K562 (cell line): ENCODE results near the gene PTK7.

Experiments
- BRCA1 ChIP-seq, 2 experiments: fragments of 450-650 bp in 1 of 2; sonication (generic) in 1 of 2; formaldehyde crosslinking in 1 of 2; IDR thresholded peaks; 2 replicates each; pipeline versions ENCODE4 v1.5.0 to v1.6.1; 2017 to 2020; ENCODE audit warnings: mild to moderate bottlenecking in 1 of 2, missing genetic modification reagents in 1 of 2
- NR2C2 ChIP-seq, 2 experiments: fragments of 200-800 bp in 1 of 2; sonication (Bioruptor generic) in 1 of 2; sonication (generic) in 1 of 2; formaldehyde crosslinking in 1 of 2; IDR thresholded peaks; 2 replicates each; pipeline versions ENCODE4 v1.6.1 to v1.8.0; 2016 to 2022; ENCODE audit warnings: mild to moderate bottlenecking in 1 of 2, missing compliant biosample characterization in 1 of 2, missing genetic modification characterization in 1 of 2, missing genetic modification reagents in 1 of 2
- SNIP1 ChIP-seq: fragments of 450-650 bp; IDR thresholded peaks from 2 replicates; pipeline ENCODE4 v1.7.1; 2017; ENCODE audit warnings: low read depth, mild to moderate bottlenecking
- TFE3 ChIP-seq: fragments of 450-650 bp; formaldehyde crosslinking; IDR thresholded peaks from 2 replicates; pipeline ENCODE4 v1.4.0; 2020; ENCODE audit warnings: mild to moderate bottlenecking, mixed read lengths
- USF2 ChIP-seq: sonication (generic); formaldehyde crosslinking; IDR thresholded peaks from 2 replicates; pipeline ENCODE4 v1.5.0; 2020; ENCODE audit warnings: missing genetic modification reagents
- ZBTB43 ChIP-seq: sonication (generic); formaldehyde crosslinking; IDR thresholded peaks from 2 replicates; pipeline ENCODE4 v1.8.0; 2023; ENCODE audit warnings: mild to moderate bottlenecking, missing genetic modification reagents

GRCh38 chr6:43055966-43056365, 20.1 kb upstream of the PTK7 start:
- TF ChIP-seq SNIP1 (no peak), TFE3 (CRISPR knock-in tag) (no peak), NR2C2 (CRISPR knock-in tag; IDR thresholded peaks at IDR 0.05) (no peak), NR2C2 (tag; IDR thresholded peaks at IDR 0.05) (no peak), USF2 (CRISPR knock-in tag) (no peak), ZBTB43 (CRISPR knock-in tag) (no peak), BRCA1 (IDR thresholded peaks at IDR 0.05) (no peak), BRCA1 (CRISPR knock-in tag; IDR thresholded peaks at IDR 0.05) (no peak)
